Psoas muscle (tissue), 8 donors: ENCODE measurements around the gene ATP1A3. TPM values are rescaled to one million over a fixed set of nuclear protein-coding genes. Genes with fewer than 3 reads are reported as not detected.

Experiments
- ATAC-seq, 4 donors: fragments of 200-7000 bp; cut with Tn5 transposase; one replicate each; pipeline ENCODE4 v1.9.1; 2020; ENCODE audit warnings: moderate library complexity in 3 of 4, mild to moderate bottlenecking in 2 of 4
- DNase-seq, 2 donors: peaks; one replicate each; pipeline ENCODE4 v3.0.0-alpha.2; 2020
- H3K27ac ChIP-seq: fragments of 200-600 bp; one replicate; pipeline ENCODE4 v1.8.0; 2022
- H3K27me3 ChIP-seq, 3 donors: fragments of 200-600 bp in 1 of 3; one replicate each; pipeline versions ENCODE4 v1.6.1 to v1.8.0; 2013 to 2022; ENCODE audit warnings: low read length in 2 of 3, mild to moderate bottlenecking in 2 of 3, moderate library complexity in 1 of 3; ENCODE audit not compliant: insufficient read depth in 3 of 3
- H3K36me3 ChIP-seq, 2 donors: fragments of 200-600 bp in 1 of 2; one replicate each; pipeline versions ENCODE4 v1.6.1 to v1.8.0; 2013 to 2022; ENCODE audit warnings: low read depth in 1 of 2, mild to moderate bottlenecking in 1 of 2, moderate library complexity in 1 of 2; ENCODE audit not compliant: insufficient read depth in 1 of 2
- H3K4me1 ChIP-seq: fragments of 200-600 bp; one replicate; pipeline ENCODE4 v1.8.0; 2022
- H3K4me3 ChIP-seq: fragments of 200-600 bp; one replicate; pipeline ENCODE4 v1.8.0; 2022; ENCODE audit warnings: mild to moderate bottlenecking
- H3K9me3 ChIP-seq: fragments of 200-600 bp; one replicate; pipeline ENCODE4 v1.8.0; 2022
- WGBS, 3 donors: extraction: QIAGEN DNeasy Blood & Tissue Kit; methylation state at CpG; one replicate each; pipeline versions ENCODE4 v1.1.6 to v1.1.7; 2013; 5-methylcytosine and 5-hydroxymethylcytosine counted together
- intact Hi-C, 2 donors: fragments of 100-400 bp; cut with DNase I; formaldehyde crosslinking; loops; one replicate each; pipeline versions ENCODE4 v1.11.0 to v1.14.2; 2022
- polyA plus RNA-seq, 3 donors: library from polyadenylated mRNA; stranded (reverse); fragments of 200-250 nt; gene quantifications; one replicate each; pipeline ENCODE4 v1.2.3, GENCODE V29; 2013
- total RNA-seq, 4 donors: library from RNA; stranded (reverse); fragmentation: NEBNext Ultra II Directional in 2 of 4; extraction: Animal tissue kit (Norgen Biotek cat#: 25700) in 2 of 4; gene quantifications; one replicate each; pipeline versions ENCODE4 v1.2.1 to v1.2.4, GENCODE V29; 2021 to 2023
- TF ChIP-seq, protein P1 (sequence below): fragments of 200-600 bp; IDR thresholded peaks from one replicate; pipeline ENCODE4 v1.8.0; 2022; ENCODE audit warnings: antibody characterized with exemption
- donor health status: healthy with polysubstance abuse.
- donor health status: DM: no; HTN: no; CAD: no; lungs with moderate emphysema.
- donor health status: Bipolar disorder and iron deficiency.
- donor health status: healthy.
- donor health status: DM: yes; HTN: yes; CAD: no.
- donor health status: DM: no; HTN: no; CAD: no.
- donor health status: DM: no; HTN: no; CAD: no.
- donor health status: DM: yes; HTN: yes; CAD: no.

ATP1A3 gene
- total and polyA plus RNA-seq, 7 donors: 0.12 to 0.24 (median 0.16) TPM; not detected in 3

DNA sequence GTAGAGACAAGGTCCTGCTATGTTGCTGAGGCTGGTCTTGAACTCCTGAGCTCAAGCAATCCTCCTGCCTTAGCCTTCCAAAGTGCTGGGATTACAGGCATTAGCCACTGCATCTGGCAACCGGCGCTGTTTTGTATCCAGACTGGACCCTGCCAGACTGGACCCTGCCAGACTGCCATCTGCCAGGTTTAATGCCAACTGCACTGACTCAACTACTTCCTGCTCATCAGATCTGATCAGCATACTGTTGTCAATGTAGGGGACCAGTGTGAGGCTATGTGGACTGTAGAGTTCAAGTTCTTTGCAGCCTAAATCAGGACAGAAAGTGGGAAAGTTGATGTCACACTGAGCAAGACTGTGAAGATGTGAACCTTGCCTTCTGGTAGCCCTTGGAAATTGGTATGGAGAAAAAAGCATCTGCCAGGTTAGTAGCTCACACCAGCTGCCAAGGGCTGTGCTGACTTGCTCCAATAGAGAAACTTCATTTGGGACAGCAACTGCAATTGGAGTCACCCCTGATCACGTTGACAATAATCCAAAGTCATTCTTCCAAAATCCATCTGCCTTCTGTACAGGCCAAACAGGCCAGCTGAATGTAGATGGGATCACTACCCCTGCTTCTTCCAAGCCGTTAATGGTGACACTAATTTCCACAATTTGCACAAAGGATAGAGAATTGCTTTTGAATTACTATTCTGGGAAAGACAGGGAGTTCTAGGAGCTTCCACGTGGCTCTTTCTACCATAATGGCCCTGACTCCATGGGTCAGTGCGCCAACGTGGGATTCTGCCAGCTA, 36.8 kb upstream of the ATP1A3 start:
- H3K36me3 ChIP-seq: no peaks in the 10 kb centered on the region
- ATAC-seq: no peak
- intact Hi-C loops: no loop called here
- no peak overlapping the region for H3K4me3 ChIP-seq
- no peaks in the 10 kb centered on the region for H3K9me3 ChIP-seq
- DNase-seq: peak in 1 of 2 donors; percentile 6
- H3K4me1 ChIP-seq: no peaks in the 10 kb centered on the region
- TF ChIP-seq, protein P1, sequence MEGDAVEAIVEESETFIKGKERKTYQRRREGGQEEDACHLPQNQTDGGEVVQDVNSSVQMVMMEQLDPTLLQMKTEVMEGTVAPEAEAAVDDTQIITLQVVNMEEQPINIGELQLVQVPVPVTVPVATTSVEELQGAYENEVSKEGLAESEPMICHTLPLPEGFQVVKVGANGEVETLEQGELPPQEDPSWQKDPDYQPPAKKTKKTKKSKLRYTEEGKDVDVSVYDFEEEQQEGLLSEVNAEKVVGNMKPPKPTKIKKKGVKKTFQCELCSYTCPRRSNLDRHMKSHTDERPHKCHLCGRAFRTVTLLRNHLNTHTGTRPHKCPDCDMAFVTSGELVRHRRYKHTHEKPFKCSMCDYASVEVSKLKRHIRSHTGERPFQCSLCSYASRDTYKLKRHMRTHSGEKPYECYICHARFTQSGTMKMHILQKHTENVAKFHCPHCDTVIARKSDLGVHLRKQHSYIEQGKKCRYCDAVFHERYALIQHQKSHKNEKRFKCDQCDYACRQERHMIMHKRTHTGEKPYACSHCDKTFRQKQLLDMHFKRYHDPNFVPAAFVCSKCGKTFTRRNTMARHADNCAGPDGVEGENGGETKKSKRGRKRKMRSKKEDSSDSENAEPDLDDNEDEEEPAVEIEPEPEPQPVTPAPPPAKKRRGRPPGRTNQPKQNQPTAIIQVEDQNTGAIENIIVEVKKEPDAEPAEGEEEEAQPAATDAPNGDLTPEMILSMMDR: no peak
- WGBS, 3 donors: 39 to 52% (median 39%) methylated on average over 7 of the region's 7 CpGs
- peaks cover 0 to 6% (median 0%) of the 10 kb centered on the region in 3 donors for H3K27me3 ChIP-seq
- no peak overlapping the region for H3K27ac ChIP-seq

DNA sequence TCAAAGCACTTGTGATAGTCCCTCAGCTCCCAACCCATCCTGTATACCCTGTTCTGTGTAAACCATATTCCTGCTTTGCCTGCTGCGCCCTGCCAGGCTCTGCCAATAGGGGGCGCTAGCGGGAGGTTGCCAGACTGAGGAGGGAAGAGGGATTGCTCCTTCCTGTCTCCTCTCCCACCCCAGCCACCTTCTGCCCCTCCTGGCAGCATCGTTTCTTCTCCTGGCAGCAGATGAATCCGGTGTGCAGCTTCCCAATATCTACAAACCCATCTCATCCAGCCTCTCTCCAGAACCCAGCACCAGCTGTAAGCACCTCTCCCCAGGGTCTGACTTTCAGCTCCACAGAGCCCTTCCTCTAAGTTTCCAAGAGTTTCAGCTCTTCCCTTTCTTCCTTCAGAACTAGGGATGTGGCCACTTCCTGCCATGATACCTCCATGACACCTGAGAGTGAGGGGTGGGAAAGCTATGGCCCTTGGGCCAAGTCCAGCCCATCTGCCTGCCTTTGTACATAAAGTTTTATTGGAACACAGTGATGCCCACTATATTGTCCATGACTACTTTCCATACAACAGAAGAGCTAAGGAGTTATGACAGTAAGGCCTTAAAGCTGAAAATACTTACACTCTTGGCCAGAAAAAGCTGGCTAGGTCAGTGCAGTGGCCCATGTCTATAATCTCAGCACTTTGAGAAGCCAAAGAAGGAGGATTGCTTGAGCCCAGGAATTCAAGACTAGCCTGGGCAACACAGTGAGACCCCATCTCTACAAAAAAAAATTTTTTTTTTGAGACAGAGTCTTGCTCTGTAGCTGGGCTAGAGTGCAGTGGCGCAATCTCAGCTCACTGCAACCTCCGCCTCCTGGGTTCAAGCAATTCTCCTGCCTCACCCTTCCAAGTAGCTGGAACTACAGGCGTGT, 34.5 kb upstream of the ATP1A3 start:
- Histone ChIP-seq H3K4me3 (no peak overlapping the region), H3K27me3 (peaks cover 0 to 6% (median 0%) of the 10 kb centered on the region in 3 donors), H3K9me3 (no peaks in the 10 kb centered on the region), H3K4me1 (peaks cover 4% of the 10 kb centered on the region), H3K27ac (no peak overlapping the region), H3K36me3 (no peaks in the 10 kb centered on the region)
- DNase-seq (peak in 1 of 2 donors; percentile 12), ATAC-seq (no peak)
- 61 to 88% (median 67%) methylated on average over 8 of the region's 8 CpGs for WGBS, 3 donors
- TF ChIP-seq, protein P1: no peak
- intact Hi-C loops: no loop called here

DNA sequence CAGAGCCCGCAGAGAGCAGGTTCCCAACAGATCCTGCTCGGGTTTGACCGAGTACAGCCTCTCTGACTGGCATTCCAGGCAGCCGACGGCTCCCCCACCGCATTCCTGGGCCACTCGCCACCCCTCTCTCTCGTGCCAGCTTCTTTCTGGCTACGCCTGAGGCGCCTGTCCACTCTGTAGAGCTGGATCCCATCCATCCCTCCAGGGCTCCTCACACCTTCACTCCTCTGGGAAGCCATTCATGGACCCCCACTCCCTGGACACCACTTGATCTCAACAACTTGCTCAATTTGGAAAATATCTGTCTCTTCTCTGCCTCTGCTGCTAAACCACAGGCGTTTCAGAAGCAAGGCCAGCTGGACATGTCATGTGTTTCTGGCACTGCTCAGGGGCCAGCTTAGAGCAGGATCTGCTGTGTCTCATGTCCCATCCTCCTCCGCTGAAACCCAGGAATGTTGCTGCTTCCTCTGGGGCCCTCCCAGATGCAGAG, 30.6 kb upstream of the ATP1A3 start:
- peaks cover 4% of the 10 kb centered on the region for H3K4me1 ChIP-seq
- no peaks in the 10 kb centered on the region for H3K9me3 ChIP-seq
- H3K36me3 ChIP-seq: no peaks in the 10 kb centered on the region
- ATAC-seq: peak in 3 of 4 donors; percentile 59 to 78 (median 62)
- TF ChIP-seq, protein P1: no peak
- H3K27me3 ChIP-seq: peaks cover 0 to 6% (median 0%) of the 10 kb centered on the region in 3 donors
- H3K4me3 ChIP-seq: no peak overlapping the region
- H3K27ac ChIP-seq: no peak overlapping the region
- 26 to 33% (median 30%) methylated on average over 12 of the region's 12 CpGs for WGBS, 3 donors
- DNase-seq: peak; percentile 29 to 30
- intact Hi-C loops: no loop called here

DNA sequence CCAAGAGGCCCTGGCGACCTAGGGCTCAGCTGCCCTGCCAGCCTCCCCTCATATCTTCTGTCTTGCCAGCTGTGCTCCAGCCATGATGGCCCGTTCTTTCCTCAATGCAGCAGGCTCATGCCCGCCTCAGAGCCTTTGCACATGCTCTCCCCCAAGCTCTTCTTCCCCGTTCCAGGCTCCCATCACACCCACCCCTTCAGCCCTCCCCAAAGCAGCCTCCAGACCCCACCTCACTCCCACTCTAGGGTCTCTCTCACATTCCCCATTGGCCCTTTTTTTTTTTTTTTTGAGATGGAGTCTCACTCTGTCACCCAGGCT, 29.9 kb upstream of the ATP1A3 start:
- 50 to 77% (median 65%) methylated on average over 4 of the region's 4 CpGs for WGBS, 3 donors
- DNase-seq: no peak
- Histone ChIP-seq H3K4me1 (peaks cover 4% of the 10 kb centered on the region), H3K9me3 (no peaks in the 10 kb centered on the region), H3K36me3 (no peaks in the 10 kb centered on the region), H3K4me3 (no peak overlapping the region), H3K27me3 (peaks cover 0 to 6% (median 0%) of the 10 kb centered on the region in 3 donors), H3K27ac (no peak overlapping the region)
- no peak for ATAC-seq
- TF ChIP-seq, protein P1: no peak
- intact Hi-C loops: no loop called here
